HG03280 (cell line): ENCODE results near the gene ETF1.
"Not testable (repeated sequence)": the region's sequence is repeated elsewhere in the genome, so short reads cannot be mapped to it uniquely, and the experiment has no call there.

Source experiments
- ATAC-seq: cut with Tn5 transposase; IDR thresholded peaks from one replicate; pipeline ENCODE4 v1.9.1; 2021; ENCODE audit warnings: mild to moderate bottlenecking, moderate library complexity; ENCODE audit not compliant: unreplicated experiment

The ETF1 gene

DNA sequence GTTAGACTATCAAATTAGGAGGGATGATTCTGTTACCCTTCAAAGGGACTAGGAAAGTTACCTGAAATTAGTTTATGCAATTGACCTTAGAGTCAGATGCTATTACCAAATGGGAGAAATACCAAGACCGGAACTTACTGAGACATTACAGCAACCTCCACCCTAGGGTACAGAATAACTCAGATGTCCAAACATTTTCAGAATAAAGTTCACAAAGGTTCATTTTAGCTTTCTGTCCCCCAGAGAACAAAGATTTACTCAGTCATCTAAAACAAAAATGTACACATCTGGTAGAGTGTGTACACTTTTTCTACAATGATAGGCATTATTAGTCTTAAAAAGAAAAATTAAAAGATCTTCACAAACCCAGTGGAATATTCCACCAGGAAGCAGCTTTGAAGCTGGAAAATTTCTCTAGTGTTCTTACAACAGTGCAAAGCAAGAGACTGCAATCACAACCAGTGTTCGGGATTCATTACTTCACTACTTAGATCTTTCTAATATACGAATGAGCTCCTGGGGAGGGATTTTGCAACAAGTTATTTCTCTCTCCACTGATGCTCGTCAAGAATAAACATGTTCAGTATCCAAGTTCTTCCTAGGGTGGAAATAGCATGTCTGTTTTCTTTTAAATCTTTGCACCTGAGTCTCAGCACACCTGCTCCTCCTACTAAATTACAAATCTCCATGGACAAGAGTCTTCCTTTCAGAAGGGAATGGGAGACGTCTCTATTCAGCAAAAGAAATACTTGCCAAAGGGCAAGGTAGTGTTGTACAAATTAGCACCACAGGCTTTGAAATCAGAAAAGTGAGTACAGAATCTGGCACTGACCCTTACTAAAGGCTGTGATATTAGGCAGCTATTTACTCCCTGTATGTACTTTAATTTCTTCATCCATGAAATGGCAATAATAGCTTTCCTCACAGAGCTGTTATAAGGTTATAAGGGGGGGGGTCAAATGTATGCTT is 8.8 kb downstream of the ETF1 start:
- ATAC-seq: no peak

DNA sequence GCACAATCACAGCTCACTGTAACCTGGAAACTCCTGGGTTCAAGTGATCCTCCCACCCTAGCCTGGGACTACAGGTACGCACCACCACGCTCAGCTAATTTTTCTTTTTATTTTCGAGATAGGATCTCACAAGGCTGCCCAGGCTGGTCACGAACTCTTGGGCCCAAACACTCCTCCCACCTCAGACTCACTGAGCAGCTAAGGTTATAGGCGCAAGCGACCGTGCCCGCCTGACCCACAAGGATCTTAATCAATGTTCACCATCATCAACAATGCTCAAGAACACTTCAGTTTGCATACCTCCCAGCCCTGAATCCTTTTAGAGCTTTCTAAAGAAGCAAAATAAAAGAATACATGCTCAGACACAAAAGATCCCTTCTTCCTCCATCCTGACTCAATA is 13.2 kb downstream of the ETF1 start:
- no peak for ATAC-seq

DNA sequence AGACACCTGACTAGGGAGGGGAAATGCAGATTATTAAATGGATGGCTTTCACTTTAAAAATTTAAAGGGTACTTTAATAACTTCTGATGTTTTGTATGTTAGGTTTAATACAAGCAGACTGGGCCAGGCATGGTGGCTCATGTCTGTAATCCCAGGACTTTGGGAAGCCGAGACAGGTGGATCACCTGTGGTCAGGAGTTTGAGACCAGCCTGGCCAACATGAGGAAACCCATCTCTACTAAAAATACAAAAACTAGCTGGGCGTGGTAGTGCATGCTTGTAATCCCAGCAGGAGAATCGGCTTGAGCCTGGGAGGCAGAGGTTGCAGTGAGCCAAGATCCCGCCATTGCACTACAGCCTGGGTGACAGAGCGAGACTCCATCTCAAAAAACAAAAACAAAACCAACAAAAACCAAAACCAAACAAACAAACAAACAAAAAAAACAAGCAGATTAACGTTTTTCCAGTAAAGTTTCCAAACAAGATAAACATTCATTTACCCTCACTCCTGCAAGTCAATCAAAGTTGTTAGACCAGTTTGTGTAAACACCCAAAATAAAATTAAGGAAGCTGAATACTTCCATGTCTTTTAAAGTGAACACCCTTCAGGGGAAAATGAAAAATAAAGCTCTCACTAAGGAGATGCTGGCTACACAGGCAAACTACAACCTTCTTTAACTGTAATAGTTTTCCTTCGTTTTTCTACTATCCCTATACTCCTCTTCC is 14.1 kb downstream of the ETF1 start:
- no peak for ATAC-seq

DNA sequence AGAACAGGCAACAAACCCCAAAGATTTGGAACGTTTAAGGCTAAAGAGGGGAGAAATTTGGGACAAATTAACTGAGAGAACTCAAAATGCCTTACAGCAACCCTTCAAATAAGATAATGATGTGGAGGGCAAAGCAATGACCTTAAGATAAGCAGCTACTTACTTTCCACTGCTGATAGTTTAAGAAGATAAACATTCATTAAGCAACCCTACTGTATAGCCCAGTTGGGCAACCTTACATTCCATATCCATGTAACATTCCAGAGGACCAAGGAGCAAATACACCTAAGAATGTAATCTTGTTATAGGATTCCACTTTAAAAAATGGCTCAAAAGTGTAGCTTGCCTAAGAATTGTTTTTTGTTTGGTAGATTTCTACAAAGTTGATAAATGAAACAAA is 14.8 kb downstream of the ETF1 start:
- no peak for ATAC-seq

DNA sequence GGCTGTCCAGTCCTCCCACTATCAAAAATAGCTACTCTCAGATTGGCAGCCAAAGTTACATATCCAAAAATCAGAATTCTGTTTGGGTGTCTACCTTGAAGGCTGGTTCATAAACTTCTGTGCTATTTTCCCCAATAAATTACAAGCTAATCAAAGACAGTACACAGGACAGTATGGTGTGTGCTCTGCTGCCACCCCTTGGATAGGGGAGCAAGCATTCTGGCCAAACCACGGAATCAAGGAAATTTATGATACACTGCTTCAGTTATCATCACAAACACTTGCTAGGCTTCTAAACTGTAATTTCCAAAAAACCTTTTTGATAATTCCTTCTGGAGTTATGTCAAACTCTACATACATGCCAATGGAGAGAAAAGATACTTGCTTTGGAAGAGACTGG is 15.9 kb downstream of the ETF1 start:
- no peak for ATAC-seq

DNA sequence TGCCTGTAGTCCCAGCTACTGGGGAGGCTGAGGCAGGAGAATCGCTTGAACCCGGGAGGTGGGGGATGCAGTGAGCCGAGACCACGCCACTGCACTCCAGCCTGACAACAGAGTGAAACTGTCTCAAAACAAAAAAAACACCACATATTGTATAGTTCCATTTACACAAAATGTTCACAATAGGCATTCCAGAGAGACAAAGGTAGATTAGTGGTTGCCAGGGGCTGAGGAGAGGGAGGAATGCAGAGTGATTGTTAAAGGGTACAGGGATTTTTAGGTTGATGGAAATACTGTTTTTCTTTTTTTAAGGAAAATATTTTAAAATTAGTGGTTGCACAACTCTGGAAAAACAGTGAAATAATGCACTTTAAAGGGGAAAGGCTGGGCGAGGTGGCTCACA is 19.6 kb downstream of the ETF1 start:
- no peak for ATAC-seq

DNA sequence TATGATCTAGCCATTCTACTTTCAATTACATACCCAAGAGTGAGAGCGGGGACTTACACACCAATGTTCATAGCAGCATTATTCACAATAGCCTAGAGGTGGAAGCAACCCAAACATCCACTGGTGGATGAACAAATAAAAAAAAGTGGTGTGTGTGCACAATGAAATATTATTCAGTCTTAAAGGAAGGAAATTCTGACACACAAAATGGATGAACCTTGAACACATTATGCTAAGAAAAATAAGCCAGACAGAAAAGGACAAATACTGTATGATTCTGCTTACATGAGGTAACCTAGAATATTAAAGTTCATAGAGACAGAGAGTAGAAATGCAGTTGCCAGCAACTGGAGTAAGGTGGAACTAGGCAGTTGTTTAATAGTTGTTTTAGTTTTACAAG is 22.1 kb downstream of the ETF1 start:
- ATAC-seq: no peak

DNA sequence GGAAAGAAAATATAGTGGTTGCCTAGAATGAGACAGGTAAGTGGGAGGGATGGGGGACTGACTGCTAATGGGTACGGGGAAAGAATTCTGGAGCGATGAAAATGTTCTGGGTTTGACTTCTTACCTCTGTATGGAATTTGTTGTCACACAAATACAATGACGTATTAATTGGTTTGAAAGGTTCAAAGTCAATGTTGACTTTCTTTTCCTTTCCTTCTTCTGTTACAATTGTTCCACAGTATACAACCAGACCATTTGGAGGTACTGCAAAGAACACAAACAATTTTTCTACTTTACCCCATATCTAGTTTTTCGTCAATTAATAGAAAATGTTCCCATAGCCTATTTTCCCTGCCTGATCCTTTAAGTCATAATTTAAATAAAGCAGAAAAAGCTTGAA is 25.6 kb downstream of the ETF1 start:
- no peak for ATAC-seq

DNA sequence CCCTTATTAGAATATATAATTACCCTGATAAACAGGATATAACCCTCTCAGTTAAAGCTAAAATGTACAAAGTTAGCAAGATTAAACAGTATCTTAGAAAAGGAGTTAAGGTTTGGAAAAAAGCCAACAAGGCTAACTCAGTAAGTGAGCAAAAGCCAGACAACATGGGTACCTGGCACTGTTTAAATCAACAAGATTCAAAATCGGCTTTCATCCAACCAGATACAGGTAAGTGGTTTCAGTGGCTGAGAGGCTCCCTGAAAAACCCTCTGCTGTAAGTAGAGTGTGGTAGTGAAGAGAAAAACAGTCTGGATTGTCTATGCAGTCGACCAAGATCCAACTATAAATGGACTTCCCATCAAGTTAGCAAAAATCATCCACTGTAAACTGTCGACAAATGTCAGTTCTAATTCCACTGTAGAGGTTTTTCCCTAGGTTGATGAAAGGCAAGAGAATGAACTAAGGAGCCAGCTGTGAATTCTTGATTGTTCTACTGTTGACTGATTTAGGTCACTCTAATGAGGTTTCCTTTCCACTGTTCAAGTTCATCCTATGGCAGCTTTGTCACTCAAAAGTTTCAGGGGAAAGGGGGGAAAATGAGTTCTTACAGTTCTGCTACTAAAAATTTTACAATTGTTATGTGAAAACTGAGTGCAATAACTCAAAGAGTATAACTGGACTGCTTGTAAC is 27.3 kb downstream of the ETF1 start:
- ATAC-seq: no peak

DNA sequence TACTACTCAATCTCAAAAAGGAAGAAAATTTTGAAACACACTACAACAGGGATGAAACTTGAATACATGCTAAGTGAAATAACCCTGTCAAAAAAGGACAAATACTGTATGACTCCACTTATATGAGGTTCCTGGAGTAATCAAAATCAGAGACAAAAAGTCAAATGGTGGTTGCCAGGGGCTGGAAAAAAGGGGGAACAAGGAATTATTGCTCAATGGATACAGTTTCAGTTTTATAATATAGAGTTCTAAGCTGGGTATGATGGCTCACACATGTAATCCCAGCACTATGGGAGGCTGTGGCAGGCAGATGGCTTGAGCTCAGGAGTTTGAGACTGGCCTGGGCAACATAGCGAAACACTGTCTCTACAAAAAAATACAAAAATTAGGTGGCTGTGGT is 29.0 kb downstream of the ETF1 start:
- no peak for ATAC-seq

DNA sequence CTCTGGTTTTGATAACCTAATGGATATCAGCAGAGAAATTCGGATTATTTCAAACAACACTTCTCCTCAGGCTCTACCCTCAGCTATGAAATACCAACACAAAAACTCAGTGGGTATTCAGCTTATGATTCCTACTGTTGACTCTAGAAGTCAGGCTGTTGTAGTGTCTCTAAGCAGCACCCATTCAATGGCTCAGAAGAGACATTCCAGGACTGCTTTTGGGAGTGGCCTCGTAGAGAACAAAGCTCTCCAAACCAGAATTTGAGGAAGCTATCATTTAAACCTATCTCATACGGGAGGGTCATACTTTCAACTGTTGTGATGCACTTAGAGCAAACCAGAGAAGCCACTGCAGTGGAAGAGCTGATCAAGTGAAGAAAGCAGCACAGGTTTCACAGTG is 34.1 kb downstream of the ETF1 start:
- no peak for ATAC-seq

DNA sequence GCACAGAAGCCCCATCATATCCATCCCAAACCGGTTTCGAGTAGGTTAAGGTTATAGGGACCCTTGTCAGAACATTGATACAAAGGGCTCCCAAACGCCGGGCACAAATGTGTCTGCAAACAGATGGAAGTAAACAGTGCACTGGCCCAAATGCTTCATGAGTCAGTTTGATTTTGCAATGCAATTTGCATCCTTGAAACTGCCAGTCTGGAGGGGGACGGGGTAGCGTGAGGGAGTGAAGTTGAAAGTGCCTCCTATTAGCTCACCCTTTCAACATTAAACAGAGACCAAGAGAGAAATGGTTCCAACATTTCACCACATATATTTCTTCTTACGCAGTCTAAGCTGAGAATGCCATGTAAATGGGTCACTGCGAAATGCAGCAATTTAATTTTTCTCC is 35.6 kb downstream of the ETF1 start:
- not testable (repeated sequence) for ATAC-seq

DNA sequence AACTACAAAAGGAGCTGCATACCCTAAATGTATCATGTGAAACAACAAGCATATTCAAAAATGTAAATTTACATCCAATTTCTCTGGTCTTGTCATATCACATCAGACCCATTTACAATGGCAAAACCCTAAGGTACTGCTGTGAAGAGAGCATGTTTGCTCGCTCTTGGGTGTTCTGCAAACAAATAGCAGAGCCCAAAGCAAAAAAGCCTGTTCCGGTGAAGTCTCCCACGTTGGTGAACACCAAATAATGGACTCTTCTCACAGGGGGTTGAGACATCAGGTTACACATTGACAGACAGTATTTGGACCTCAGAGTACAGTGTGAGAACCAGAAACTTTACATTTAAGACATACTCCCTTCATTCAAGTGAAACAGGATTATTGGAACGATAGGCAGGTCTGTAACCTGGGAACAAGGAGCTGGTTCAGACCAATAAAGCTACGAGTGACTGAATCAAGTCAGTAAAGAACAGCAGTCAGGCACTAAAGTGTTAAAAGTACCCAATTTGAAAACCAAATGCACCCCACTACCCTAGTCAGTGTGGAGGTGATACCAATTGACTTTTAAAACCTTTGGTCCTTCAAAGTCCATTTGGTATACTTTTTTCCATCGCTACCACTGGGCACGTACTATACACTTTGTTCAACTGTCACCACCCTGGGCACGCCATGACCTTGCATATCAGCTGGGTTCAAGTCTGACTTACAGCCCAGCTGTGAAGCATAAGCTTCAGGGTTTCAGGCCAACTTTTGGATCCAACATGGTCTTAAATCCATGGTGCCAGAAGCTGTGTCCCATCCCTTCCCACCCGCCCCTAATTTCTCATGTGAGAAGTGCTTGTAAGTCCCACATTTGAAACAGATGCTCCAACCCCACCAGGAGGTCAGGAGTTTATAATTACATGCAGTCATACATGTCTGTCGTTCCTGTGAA is 36.4 kb downstream of the ETF1 start:
- ATAC-seq: no peak

DNA sequence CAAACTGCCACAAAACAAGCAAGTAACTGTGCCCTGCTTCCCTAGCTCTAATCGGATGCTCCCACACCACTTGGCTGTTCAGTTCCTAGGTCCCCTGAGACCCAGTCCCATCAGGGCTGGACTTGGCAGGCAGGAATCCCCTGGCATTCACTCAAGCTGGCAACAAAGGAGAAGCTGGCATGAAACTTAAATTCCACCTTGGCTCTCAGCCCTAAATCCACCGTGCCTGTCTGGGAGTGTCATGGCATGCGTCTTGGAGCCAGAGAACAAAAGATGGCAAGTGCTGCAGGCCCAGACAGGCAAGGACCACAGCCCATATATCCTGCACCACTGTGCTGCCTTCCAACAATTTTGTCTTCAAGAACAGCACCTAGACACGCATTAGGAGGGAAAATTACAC is 38.2 kb downstream of the ETF1 start:
- no peak for ATAC-seq

DNA sequence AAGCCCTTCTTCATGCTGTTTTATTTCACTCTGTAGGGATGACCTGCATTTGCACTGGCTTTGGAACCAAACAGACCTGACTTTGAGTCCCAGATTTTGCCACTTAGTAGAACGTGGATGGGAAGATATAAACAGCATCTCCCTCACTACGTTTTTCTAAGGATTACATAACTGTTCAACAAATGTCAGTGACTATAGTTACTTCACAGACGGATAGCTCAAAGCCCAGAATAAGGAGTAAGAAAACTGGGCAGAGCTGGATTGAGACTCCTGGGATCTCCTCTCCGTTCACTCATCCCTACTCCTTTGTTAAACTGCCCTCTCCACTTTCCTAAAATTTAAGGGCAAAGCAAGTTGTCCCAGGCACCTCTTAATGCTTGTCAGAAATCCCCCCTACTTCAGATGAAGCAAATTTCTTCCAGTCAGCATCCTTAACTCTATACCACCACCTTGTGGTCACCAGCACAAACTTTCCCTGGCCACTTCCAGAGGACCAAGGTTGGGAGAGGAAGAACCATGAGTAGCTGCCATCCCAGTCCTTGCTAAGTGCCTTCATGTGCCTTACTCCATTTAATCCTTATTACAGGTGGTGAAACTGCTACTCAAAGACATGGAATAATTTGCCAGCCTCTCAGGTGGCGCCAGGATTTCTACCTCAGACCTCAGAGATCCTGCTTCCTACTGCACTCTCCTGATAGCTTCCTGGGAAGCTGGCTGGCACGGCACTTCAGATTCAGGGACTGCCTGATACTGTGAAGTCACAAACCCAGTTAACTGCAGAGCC is 39.4 kb downstream of the ETF1 start:
- no peak for ATAC-seq

DNA sequence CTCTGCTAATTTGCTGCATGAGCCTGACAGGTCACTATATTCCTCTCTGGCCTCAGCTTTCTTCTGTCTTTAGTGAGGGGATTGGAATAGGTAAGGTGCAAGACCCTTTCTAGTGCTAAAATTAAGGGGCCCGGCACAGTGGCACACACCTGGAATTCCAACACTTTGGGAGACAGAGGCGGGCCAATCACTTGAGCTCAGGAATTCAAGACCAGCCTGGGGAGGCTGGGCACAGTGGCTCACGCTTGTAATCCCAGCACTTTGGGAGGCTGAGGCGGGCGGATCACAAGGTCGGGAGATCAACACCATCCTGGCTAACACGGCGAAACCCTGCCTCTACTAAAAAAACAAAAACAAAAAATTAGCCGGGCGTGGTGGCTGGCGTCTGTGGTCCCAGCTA is 40.5 kb downstream of the ETF1 start:
- no peak for ATAC-seq

DNA sequence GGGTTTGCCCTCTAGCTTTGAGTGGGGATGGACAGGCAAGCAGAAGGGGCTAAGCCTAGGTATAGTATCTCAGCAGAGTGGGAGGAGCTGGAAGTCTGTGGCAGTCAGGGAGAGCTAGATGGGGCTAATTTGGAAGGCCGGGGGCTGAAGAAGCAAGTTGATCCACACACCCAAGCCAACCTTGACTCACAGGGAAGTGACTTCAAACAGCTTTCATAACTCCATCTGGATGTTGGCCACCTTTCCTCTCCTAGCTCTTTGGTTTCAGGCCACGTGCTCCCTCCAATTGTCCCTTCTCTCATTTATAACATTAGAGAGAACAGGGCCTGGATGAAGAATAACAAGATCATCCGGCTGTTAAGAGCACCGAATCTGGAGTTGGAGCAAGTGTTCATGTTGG is 40.9 kb downstream of the ETF1 start:
- ATAC-seq: no peak

DNA sequence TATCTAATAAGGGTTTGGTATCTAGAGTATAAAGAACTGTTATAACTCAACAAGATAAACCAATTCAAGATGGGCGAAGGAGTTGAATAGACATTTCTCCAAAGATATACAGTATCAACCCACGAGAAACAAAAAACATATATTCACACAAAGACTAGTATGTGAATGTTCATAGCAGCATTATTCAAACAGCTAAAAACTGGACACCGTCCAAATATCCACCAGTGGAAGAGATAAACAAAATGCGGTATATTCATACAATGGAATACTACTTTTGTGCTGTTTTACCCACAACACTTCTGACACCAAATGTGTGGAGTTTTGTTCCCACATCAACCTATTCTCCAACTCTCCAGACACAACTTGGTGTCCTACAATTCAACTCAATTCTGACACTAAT is 44.7 kb downstream of the ETF1 start:
- ATAC-seq: no peak

DNA sequence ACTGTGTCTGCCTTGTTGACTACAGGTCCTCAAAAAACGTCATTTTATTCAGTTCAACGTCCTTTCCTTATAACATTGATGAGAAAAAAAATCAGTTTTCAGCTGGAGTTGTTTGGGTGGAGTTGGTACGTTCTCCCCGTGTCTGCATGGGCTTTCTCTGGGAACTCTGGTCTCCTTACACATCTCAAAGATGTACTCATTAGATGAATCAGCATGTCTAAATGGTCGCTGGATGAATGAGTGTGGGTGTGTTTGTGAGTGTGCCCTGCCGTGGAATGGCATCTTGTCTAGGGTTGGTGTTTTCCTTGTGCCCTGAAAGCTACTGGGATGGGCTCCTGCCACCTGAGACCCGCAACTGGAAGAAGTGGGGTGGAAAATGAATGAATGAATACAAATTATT is 47.7 kb downstream of the ETF1 start:
- no peak for ATAC-seq

DNA sequence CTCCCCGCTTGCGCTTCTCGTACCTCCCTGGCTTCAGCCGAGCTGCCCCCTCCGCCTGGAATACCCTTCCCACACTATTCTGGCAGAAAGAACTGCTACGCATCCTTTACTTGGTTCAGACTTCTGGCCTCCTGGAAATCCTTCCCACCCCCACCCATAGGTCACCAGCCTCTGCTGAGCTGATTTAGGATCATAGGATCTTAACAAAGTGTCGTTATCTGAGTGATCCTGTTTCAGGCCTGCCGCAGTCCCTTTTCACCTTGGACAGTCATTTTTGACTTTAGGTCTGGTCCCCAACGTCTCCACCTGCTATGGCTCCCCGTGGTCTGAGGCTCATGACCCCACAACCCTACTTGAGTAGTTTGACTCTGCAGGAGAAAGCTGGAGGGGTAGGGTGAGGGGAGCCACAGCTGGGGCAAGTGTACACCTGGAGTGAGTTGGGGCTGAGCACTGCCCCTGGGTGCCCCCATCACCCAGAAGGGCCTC is 50.4 kb downstream of the ETF1 start:
- no peak for ATAC-seq
